Epithelial cell of prostate (primary cell): Measurements from ENCODE around the gene LAX1.
A peak's percentile ranks its signal among the peaks of the same experiment; 100 is the strongest.
"Not testable (repeated sequence)": the region's sequence is repeated elsewhere in the genome, so short reads cannot be mapped to it uniquely, and the experiment has no call there.

Source experiments
- DNase-seq: peaks from one replicate; pipeline ENCODE4 v3.0.0-alpha.2; 2011; ENCODE audit warnings: low read depth, low spot score
- H3K27ac ChIP-seq: fragments of 450-650 bp; 2 replicates; pipeline ENCODE4 v1.5.1; 2017; ENCODE audit warnings: mild to moderate bottlenecking

Gene LAX1

GRCh38 chr1:203764105-203765028, 616 bp upstream of the LAX1 start:
- no peak overlapping the region for H3K27ac ChIP-seq
- DNase-seq: no peak

- H3K27ac ChIP-seq: peak overlapping the region; percentile 84
- no peak for DNase-seq
Measured at GRCh38 chr1:203768256-203768655, 3.3 kb downstream of the LAX1 start.

GRCh38 chr1:203769505-203770343, 4.7 kb downstream of the LAX1 start:
- peak; percentile 89 for DNase-seq
- H3K27ac ChIP-seq: peak overlapping the region; percentile 84

- no peak for DNase-seq
- no peak overlapping the region for H3K27ac ChIP-seq
Measured at GRCh38 chr1:203771901-203772301, 6.9 kb downstream of the LAX1 start.

GRCh38 chr1:203772836-203773235, 7.9 kb downstream of the LAX1 start:
- DNase-seq: no peak
- no peak overlapping the region for H3K27ac ChIP-seq

- DNase-seq: no peak
- H3K27ac ChIP-seq: no peak overlapping the region
Measured at GRCh38 chr1:203776636-203777035, 11.7 kb downstream of the LAX1 start.

GRCh38 chr1:203777596-203777995, 12.6 kb downstream of the LAX1 start:
- no peak for DNase-seq
- no peak overlapping the region for H3K27ac ChIP-seq

- H3K27ac ChIP-seq: no peak overlapping the region
Measured at GRCh38 chr1:203778146-203778545, 13.2 kb downstream of the LAX1 start.

GRCh38 chr1:203778789-203779188, 13.8 kb downstream of the LAX1 start:
- H3K27ac ChIP-seq: no peak overlapping the region
- DNase-seq: no peak

More at GRCh38 chr1:203778146-203778545, 13.2 kb downstream of the LAX1 start:
- no peak for DNase-seq

- no peak for DNase-seq
- no peak overlapping the region for H3K27ac ChIP-seq
Measured at GRCh38 chr1:203781962-203782361, 17.0 kb downstream of the LAX1 start.

GRCh38 chr1:203789966-203790365, 25.0 kb downstream of the LAX1 start:
- no peak overlapping the region for H3K27ac ChIP-seq
- no peak for DNase-seq

- H3K27ac ChIP-seq: no peak overlapping the region
- no peak for DNase-seq
Measured at GRCh38 chr1:203791498-203791897, 26.5 kb downstream of the LAX1 start.

GRCh38 chr1:203792486-203792885, 27.5 kb downstream of the LAX1 start:
- H3K27ac ChIP-seq: no peak overlapping the region
- no peak for DNase-seq

GRCh38 chr1:203793561-203793960, 28.6 kb downstream of the LAX1 start:
- not testable (repeated sequence) for H3K27ac ChIP-seq, DNase-seq

GRCh38 chr1:203794764-203795440, 29.9 kb downstream of the LAX1 start:
- H3K27ac ChIP-seq: peak overlapping the region; percentile 96
- no peak for DNase-seq

GRCh38 chr1:203795441-203796235, 30.7 kb downstream of the LAX1 start, which contains the start of the genes ZBED6 and ZC3H11A:
Gene ZBED6, plus strand, starts transcription at chr1:203795623. Its CDS starts 1,900 bp downstream, at chr1:203797523.
Gene ZC3H11A, plus strand, starts transcription at chr1:203795623. Its CDS starts 21,448 bp downstream, at chr1:203817071.
- peak; percentile 93 for DNase-seq
- H3K27ac ChIP-seq: peak within 1 kb of the TSS; percentile 96

- no peak for DNase-seq
- H3K27ac ChIP-seq: peak overlapping the region; percentile 96
Measured at GRCh38 chr1:203796236-203796605, 31.2 kb downstream of the LAX1 start.

GRCh38 chr1:203797216-203797615, 32.2 kb downstream of the LAX1 start:
- DNase-seq: no peak
- H3K27ac ChIP-seq: peak overlapping the region; percentile 96

GRCh38 chr1:203797948-203798655, 33.1 kb downstream of the LAX1 start:
- DNase-seq: peak; percentile 24
- no peak overlapping the region for H3K27ac ChIP-seq
